DOHH2 (cell line): Measurements from ENCODE around the gene NUP205.

Experiments used
- H3F3A ChIP-seq: fragments of 200-600 bp; sonication (generic), shearing (Covaris generic); 2 replicates; pipeline ENCODE4 v1.6.0; 2016; ENCODE audit warnings: antibody characterized with exemption, mild to moderate bottlenecking; ENCODE audit not compliant: control insufficient read depth, insufficient read depth
- H3K27ac ChIP-seq: fragments of 200-600 bp; sonication (generic); 2 replicates; pipeline ENCODE4 v1.5.1; 2014; ENCODE audit warnings: low read depth, mild to moderate bottlenecking, low read length, moderate library complexity
- H3K27me3 ChIP-seq: fragments of 200-600 bp; sonication (generic); 2 replicates; pipeline ENCODE4 v1.6.1; 2014; ENCODE audit warnings: mild to moderate bottlenecking, low read length, mixed read lengths; ENCODE audit not compliant: control insufficient read depth
- H3K36me3 ChIP-seq: fragments of 200-600 bp; sonication (generic); 2 replicates; pipeline ENCODE4 v1.6.1; 2014; ENCODE audit warnings: mild to moderate bottlenecking, low read length, moderate library complexity, mixed read lengths; ENCODE audit not compliant: control insufficient read depth
- H3K4me1 ChIP-seq: fragments of 200-600 bp; sonication (generic); 2 replicates; pipeline ENCODE4 v1.6.1; 2014; ENCODE audit warnings: mild to moderate bottlenecking, low read length, mixed read lengths; ENCODE audit not compliant: control insufficient read depth
- H3K4me2 ChIP-seq: fragments of 200-600 bp; sonication (generic); 2 replicates; pipeline ENCODE4 v1.6.0; 2014; ENCODE audit warnings: mild to moderate bottlenecking, low read length, moderate library complexity
- H3K4me3 ChIP-seq: fragments of 200-600 bp; sonication (generic); 2 replicates; pipeline ENCODE4 v1.5.1; 2014; ENCODE audit warnings: mild to moderate bottlenecking, low read length, mixed read lengths
- H3K79me2 ChIP-seq: fragments of 200-600 bp; sonication (generic); 2 replicates; pipeline ENCODE4 v1.6.1; 2014; ENCODE audit warnings: mild to moderate bottlenecking, low read length, mixed read lengths; ENCODE audit not compliant: control insufficient read depth
- H3K9me2 ChIP-seq: fragments of 200-600 bp; sonication (generic); replicated peaks from 2 replicates; pipeline ENCODE4 v1.6.1; 2014; ENCODE audit warnings: mild to moderate bottlenecking, low read length, mixed read lengths; ENCODE audit not compliant: control insufficient read depth
- H3K9me3 ChIP-seq: fragments of 200-600 bp; sonication (generic); 2 replicates; pipeline ENCODE4 v1.6.1; 2014; ENCODE audit warnings: antibody characterized with exemption, low read length, mixed read lengths; ENCODE audit not compliant: control insufficient read depth, insufficient read depth
- H4K20me1 ChIP-seq: fragments of 200-600 bp; sonication (generic); 2 replicates; pipeline ENCODE4 v1.6.0; 2014; ENCODE audit warnings: low read depth, mild to moderate bottlenecking, antibody characterized with exemption, low read length, moderate library complexity; ENCODE audit not compliant: control insufficient read depth, insufficient read depth
- CTCF ChIP-seq: fragments of 200-600 bp; sonication (generic); IDR thresholded peaks from one replicate; pipeline ENCODE4 v1.5.1; 2014; ENCODE audit warnings: antibody characterized with exemption, mild to moderate bottlenecking, low read depth, low read length; ENCODE audit not compliant: poor library complexity, severe bottlenecking
- EZH2phosphoT487 ChIP-seq: fragments of 200-600 bp; sonication (generic); IDR thresholded peaks from 2 replicates; pipeline ENCODE4 v1.6.1; 2017; ENCODE audit warnings: borderline replicate concordance, mild to moderate bottlenecking, antibody characterized with exemption, low read length, moderate library complexity, mixed read lengths

The NUP205 gene

DNA sequence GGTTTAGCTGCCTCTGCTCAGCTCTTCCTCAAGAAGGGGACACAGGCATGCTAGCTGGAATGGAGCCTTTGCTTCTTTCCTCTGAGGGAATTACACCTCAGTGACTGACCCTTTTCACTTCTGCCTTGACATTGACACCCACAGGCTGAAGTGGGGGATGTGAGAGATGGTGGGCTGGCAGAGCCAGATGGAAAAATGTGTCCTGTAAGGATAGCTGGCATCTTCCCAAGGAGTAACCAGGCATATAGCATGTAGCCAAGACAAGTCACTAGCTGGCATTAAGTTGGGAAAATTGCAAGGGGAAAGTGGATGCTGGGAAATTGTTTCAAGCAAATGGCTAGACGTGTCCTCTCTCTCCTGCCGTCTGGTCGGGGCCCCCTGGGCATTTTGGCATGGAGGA lies 124.5 kb downstream of the NUP205 start:
- no peaks in the 10 kb centered on the region for H4K20me1 ChIP-seq
- no peaks in the 10 kb centered on the region for H3F3A ChIP-seq
- H3K4me1 ChIP-seq: no peaks in the 10 kb centered on the region
- H3K36me3 ChIP-seq: no peaks in the 10 kb centered on the region
- H3K79me2 ChIP-seq: no peaks in the 10 kb centered on the region
- H3K4me3 ChIP-seq: no peak overlapping the region
- H3K9me2 ChIP-seq: no peaks in the 10 kb centered on the region
- no peak overlapping the region for H3K27ac ChIP-seq
- no peaks in the 10 kb centered on the region for H3K9me3 ChIP-seq
- H3K27me3 ChIP-seq: no peaks in the 10 kb centered on the region
- TF ChIP-seq EZH2phosphoT487: no peak
- no peak for TF ChIP-seq CTCF
- no peak overlapping the region for H3K4me2 ChIP-seq

DNA sequence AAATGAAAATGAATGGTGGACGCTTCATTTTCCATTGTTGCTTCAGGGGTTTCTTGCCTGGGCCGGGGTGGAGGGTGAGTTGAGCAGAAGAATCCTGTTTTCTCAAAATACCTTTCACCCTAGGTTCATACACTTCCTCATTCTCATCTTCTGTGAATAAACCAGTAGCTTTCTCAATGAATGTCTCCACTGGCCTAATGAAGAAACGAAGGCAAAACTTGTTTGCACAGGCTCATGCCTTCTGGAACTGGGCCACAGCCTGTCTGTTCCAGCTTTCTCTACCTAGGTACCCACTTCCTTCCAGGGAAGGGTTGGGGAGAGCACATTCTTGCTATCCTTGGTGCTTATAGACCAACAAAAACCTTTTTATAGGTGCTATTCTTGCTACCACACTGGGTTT lies 125.9 kb downstream of the NUP205 start:
- Histone ChIP-seq H3K4me3 (no peak overlapping the region), H3F3A (no peaks in the 10 kb centered on the region), H3K9me3 (no peaks in the 10 kb centered on the region), H3K79me2 (no peaks in the 10 kb centered on the region), H3K4me2 (no peak overlapping the region), H3K4me1 (no peaks in the 10 kb centered on the region), H3K27me3 (no peaks in the 10 kb centered on the region), H3K9me2 (no peaks in the 10 kb centered on the region), H3K27ac (no peak overlapping the region), H4K20me1 (no peaks in the 10 kb centered on the region), H3K36me3 (no peaks in the 10 kb centered on the region)
- TF ChIP-seq CTCF (no peak), EZH2phosphoT487 (no peak)

GRCh38 chr7:135684136-135684535 lies 126.4 kb downstream of the NUP205 start:
- Histone ChIP-seq H3K27me3 (no peaks in the 10 kb centered on the region), H3K79me2 (no peaks in the 10 kb centered on the region), H3K9me3 (no peaks in the 10 kb centered on the region), H4K20me1 (no peaks in the 10 kb centered on the region), H3F3A (no peaks in the 10 kb centered on the region), H3K36me3 (no peaks in the 10 kb centered on the region), H3K9me2 (no peaks in the 10 kb centered on the region), H3K4me1 (no peaks in the 10 kb centered on the region), H3K27ac (no peak overlapping the region), H3K4me3 (no peak overlapping the region), H3K4me2 (no peak overlapping the region)
- TF ChIP-seq CTCF (no peak), EZH2phosphoT487 (no peak)

- H3K27ac ChIP-seq: no peak overlapping the region
- TF ChIP-seq EZH2phosphoT487 (no peak), CTCF (no peak)
- no peaks in the 10 kb centered on the region for H4K20me1 ChIP-seq
- H3K36me3 ChIP-seq: no peaks in the 10 kb centered on the region
- H3K79me2 ChIP-seq: no peaks in the 10 kb centered on the region
- no peaks in the 10 kb centered on the region for H3K9me3 ChIP-seq
- no peaks in the 10 kb centered on the region for H3K4me1 ChIP-seq
- no peaks in the 10 kb centered on the region for H3K27me3 ChIP-seq
- no peak overlapping the region for H3K4me3 ChIP-seq
- no peak overlapping the region for H3K4me2 ChIP-seq
- H3K9me2 ChIP-seq: no peaks in the 10 kb centered on the region
- no peaks in the 10 kb centered on the region for H3F3A ChIP-seq
Observed at GRCh38 chr7:135684699-135685098, 127.0 kb downstream of the NUP205 start.
